ENCODE results near the gene FXYD4.

DNA sequence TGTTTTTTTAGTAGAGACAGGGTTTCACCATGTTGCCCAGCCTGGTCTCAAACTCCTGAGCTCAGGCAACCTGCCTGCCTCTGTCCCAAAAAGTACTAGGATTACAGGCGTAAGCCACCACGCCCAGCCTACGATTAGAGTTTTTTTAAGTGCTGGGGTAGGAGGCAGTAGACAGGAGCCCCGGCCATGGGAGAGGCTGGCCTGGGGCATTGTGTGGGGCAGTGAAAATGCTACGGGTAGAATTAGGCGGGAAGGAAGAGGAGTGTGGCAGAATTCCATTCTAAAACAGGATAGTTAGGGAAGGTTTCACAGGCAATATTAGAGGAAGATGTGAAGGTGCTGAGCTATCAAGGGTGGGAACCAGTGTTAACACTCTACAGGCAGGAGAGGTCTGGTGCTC, 31.3 kb upstream of the FXYD4 start:
- TF ChIP-seq, protein P1, sequence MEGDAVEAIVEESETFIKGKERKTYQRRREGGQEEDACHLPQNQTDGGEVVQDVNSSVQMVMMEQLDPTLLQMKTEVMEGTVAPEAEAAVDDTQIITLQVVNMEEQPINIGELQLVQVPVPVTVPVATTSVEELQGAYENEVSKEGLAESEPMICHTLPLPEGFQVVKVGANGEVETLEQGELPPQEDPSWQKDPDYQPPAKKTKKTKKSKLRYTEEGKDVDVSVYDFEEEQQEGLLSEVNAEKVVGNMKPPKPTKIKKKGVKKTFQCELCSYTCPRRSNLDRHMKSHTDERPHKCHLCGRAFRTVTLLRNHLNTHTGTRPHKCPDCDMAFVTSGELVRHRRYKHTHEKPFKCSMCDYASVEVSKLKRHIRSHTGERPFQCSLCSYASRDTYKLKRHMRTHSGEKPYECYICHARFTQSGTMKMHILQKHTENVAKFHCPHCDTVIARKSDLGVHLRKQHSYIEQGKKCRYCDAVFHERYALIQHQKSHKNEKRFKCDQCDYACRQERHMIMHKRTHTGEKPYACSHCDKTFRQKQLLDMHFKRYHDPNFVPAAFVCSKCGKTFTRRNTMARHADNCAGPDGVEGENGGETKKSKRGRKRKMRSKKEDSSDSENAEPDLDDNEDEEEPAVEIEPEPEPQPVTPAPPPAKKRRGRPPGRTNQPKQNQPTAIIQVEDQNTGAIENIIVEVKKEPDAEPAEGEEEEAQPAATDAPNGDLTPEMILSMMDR (optimal IDR thresholded peaks at IDR 0.05 in 1 of 3, IDR thresholded peaks at IDR 0.05 in 1 of 3, conservative IDR thresholded peaks at IDR 0.05 in 1 of 3; ENCODE audit: extremely low read depth in 1 of 3, insufficient read depth in 2 of 3, low read length in 3 of 3): no peak
- no peak for TF ChIP-seq EZH2 (IDR thresholded peaks at IDR 0.05; ENCODE audit: low read length)
